Ectodermal cell (in vitro differentiated cells): ENCODE data around the gene ZNF445.
"Not testable (repeated sequence)": the region's sequence is repeated elsewhere in the genome, so short reads cannot be mapped to it uniquely, and the experiment has no call there.

ENCODE experiments used
- H3K27ac ChIP-seq: 2 replicates; pipeline ENCODE4 v1.7.0; 2013; ENCODE audit warnings: mild to moderate bottlenecking, low read depth, low read length; ENCODE audit not compliant: insufficient read depth, poor library complexity, severe bottlenecking
- H3K27me3 ChIP-seq: 2 replicates; pipeline ENCODE4 v1.7.0; 2013; ENCODE audit warnings: mild to moderate bottlenecking, low read length; ENCODE audit not compliant: insufficient read depth, control insufficient read depth, poor library complexity, severe bottlenecking
- H3K36me3 ChIP-seq: one replicate; pipeline ENCODE4 v1.7.0; 2013; ENCODE audit warnings: low read length; ENCODE audit not compliant: control insufficient read depth, insufficient read depth
- H3K4me1 ChIP-seq: one replicate; pipeline ENCODE4 v1.7.0; 2013; ENCODE audit warnings: low read length; ENCODE audit not compliant: control insufficient read depth, insufficient read depth
- H3K4me3 ChIP-seq: 2 replicates; pipeline ENCODE4 v1.7.0; 2013; ENCODE audit warnings: low read depth, low read length, control low read depth; ENCODE audit not compliant: insufficient read depth
- H3K9me3 ChIP-seq: 2 replicates; pipeline ENCODE4 v1.7.0; 2013; ENCODE audit warnings: mild to moderate bottlenecking, low read length, moderate library complexity; ENCODE audit not compliant: control insufficient read depth
- WGBS, 2 experiments: methylation state at CpG; one replicate each; pipeline ENCODE4 v1.1.7; 2013; ENCODE audit warnings: missing lambda C conversion rate in 2 of 2; 5-methylcytosine and 5-hydroxymethylcytosine counted together

Gene ZNF445

GRCh38 chr3:44478606-44479094 lies 1.2 kb upstream of the ZNF445 start:
- Histone ChIP-seq H3K4me3 (no peak overlapping the region), H3K36me3 (no peaks in the 10 kb centered on the region), H3K9me3 (no peaks in the 10 kb centered on the region), H3K27me3 (no peaks in the 10 kb centered on the region), H3K4me1 (no peaks in the 10 kb centered on the region), H3K27ac (no peak overlapping the region)
- WGBS, 2 experiments: 91 to 95% methylated on average over 2 of the region's 2 CpGs

DNA sequence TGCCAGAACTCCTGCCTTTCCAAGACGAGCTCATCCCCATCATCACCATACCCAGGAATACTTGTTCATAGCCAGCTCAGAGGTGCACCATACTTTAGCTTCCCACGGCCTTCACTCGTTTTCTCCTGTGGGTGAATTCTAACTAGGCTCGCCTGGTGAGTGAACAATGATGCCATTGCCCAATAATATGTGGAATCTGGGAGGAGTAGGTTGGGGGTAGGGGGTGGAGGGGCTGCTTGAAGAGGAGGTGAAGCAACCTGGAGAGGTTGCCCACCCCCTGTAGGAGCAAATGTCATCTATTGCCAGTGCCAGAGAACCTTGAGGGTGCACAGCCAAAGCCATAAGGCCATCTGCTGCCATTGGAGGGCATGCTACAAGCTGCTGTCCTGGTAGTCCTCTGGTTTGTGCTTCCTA lies 592 bp upstream of the ZNF445 start:
- Histone ChIP-seq H3K9me3 (no peaks in the 10 kb centered on the region), H3K4me1 (no peaks in the 10 kb centered on the region), H3K27me3 (no peaks in the 10 kb centered on the region), H3K27ac (no peak overlapping the region), H3K36me3 (no peaks in the 10 kb centered on the region), H3K4me3 (peak overlapping the region; percentile 75)
- 85% methylated on average over 4 of the region's 4 CpGs for WGBS, 2 experiments

- 0 to 13% methylated on average over 2 to 4 of the region's 5 CpGs for WGBS, 2 experiments
- no peak overlapping the region for H3K27ac ChIP-seq
Observed at GRCh38 chr3:44476963-44477311, 533 bp downstream of the ZNF445 start.

DNA sequence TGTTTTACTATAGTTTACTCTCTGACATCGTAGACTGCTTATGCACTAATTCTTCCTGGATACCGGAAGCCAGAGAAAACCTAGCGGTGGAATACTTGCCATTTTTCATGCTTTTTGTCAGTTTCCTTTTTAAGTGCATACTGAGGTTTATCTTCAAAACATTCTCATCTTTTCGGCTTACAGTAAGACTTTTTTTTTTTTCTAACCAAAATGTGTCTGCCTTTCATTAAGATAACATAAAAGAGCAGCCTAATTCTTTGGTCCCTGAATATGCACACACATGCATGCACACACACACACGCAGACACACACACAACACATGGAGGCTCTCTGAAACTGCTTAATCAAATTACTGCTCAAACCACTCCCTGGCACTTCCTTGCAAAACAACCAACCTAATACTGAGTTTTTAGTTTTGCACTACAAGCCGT lies 1.3 kb downstream of the ZNF445 start:
- 84 to 86% methylated on average over 6 of the region's 6 CpGs for WGBS, 2 experiments
- Histone ChIP-seq H3K36me3 (no peaks in the 10 kb centered on the region), H3K27me3 (no peaks in the 10 kb centered on the region), H3K4me3 (peak overlapping the region; percentile 75), H3K9me3 (no peaks in the 10 kb centered on the region), H3K4me1 (no peaks in the 10 kb centered on the region), H3K27ac (no peak overlapping the region)

More at GRCh38 chr3:44476963-44477311, 533 bp downstream of the ZNF445 start:
- Histone ChIP-seq H3K4me1 (no peaks in the 10 kb centered on the region), H3K36me3 (no peaks in the 10 kb centered on the region), H3K27me3 (no peaks in the 10 kb centered on the region), H3K4me3 (peak overlapping the region; percentile 75), H3K9me3 (no peaks in the 10 kb centered on the region)

DNA sequence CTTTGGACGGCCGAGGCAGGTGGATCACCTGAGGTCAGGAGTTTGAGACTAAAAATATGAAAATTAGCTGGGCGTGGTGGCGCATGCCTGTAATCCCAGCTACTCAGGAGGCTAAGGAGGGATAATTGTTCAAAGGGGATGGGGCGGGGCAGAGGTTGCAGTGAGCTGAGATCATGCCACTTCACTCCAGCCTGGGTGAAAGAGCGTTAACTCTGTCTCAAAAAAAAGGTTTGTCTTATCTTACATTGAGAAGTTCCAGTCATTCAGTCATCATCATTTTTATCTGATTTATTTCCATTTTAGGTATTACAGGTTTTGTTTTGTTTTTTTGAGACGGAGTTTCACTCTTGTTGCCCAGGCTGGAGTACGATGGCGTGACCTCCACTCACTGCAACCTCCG lies 2.6 kb downstream of the ZNF445 start:
- not testable (repeated sequence) for H3K27ac ChIP-seq, H3K9me3 ChIP-seq, H3K4me3 ChIP-seq, H3K36me3 ChIP-seq, H3K4me1 ChIP-seq, H3K27me3 ChIP-seq
- WGBS, 2 experiments: 95% methylated on average over 10 of the region's 10 CpGs

DNA sequence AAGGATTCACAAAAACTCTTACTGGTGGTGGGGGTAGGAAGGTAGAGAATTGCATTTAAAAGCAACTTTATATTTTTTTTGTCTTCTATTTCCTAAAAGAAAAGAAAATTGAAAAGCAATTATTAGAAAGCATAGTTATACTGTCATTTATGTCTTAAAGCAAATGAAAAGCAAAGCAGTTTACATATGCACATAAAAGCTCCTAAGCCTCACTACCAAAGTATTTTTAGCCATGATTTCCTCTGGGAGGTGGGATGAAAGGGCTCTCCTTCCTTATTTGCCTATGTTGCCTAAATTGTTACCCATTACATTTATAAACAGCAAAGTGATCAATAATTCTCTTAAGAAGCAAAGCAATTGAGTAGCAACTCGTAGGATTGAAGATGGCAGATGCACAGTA lies 7.0 kb downstream of the ZNF445 start:
- no peaks in the 10 kb centered on the region for H3K4me1 ChIP-seq
- H3K4me3 ChIP-seq: no peak overlapping the region
- H3K27ac ChIP-seq: no peak overlapping the region
- 93% methylated on average over 1 of the region's 1 CpG for WGBS, 2 experiments
- H3K27me3 ChIP-seq: no peaks in the 10 kb centered on the region
- H3K36me3 ChIP-seq: peaks cover 7% of the 10 kb centered on the region
- no peaks in the 10 kb centered on the region for H3K9me3 ChIP-seq

GRCh38 chr3:44469914-44470313 lies 7.6 kb downstream of the ZNF445 start:
- WGBS, 2 experiments: 72 to 74% methylated on average over 5 of the region's 5 CpGs
- Histone ChIP-seq H3K36me3 (peaks cover 7% of the 10 kb centered on the region), H3K27me3 (no peaks in the 10 kb centered on the region), H3K4me1 (no peaks in the 10 kb centered on the region), H3K27ac (no peak overlapping the region), H3K4me3 (no peak overlapping the region), H3K9me3 (no peaks in the 10 kb centered on the region)

GRCh38 chr3:44468572-44469520 lies 8.6 kb downstream of the ZNF445 start:
- H3K36me3 ChIP-seq: peaks cover 7% of the 10 kb centered on the region
- H3K27ac ChIP-seq: peak overlapping the region; percentile 16
- no peaks in the 10 kb centered on the region for H3K9me3 ChIP-seq
- H3K4me1 ChIP-seq: no peaks in the 10 kb centered on the region
- H3K27me3 ChIP-seq: no peaks in the 10 kb centered on the region
- WGBS, 2 experiments: 55% methylated on average over 9 to 10 of the region's 10 CpGs
- H3K4me3 ChIP-seq: no peak overlapping the region

DNA sequence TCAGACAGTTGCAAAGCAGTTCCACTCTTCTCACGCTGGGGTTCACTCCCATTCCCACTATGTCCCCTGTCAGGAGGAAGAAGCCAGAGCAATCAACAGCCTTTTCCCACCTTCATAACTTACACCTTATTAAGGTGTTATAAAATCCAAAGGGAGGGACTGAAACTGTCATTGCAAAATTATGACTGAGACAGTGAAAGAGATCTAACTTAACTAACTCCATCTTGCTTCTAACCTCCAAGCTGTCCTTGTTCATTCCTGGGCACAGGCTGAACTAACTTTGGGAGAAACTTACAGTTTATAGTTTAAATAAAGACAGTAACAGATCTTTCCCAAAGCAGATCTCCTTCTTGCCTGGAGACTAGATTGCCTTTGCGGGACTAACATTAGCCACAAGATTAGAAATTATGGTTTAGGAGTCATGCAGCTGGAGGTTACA lies 9.4 kb downstream of the ZNF445 start:
- not testable (repeated sequence) for H3K4me3 ChIP-seq, H3K4me1 ChIP-seq, H3K27me3 ChIP-seq, H3K36me3 ChIP-seq, H3K9me3 ChIP-seq, H3K27ac ChIP-seq
- WGBS, 2 experiments: 93 to 95% methylated on average over 2 of the region's 2 CpGs

DNA sequence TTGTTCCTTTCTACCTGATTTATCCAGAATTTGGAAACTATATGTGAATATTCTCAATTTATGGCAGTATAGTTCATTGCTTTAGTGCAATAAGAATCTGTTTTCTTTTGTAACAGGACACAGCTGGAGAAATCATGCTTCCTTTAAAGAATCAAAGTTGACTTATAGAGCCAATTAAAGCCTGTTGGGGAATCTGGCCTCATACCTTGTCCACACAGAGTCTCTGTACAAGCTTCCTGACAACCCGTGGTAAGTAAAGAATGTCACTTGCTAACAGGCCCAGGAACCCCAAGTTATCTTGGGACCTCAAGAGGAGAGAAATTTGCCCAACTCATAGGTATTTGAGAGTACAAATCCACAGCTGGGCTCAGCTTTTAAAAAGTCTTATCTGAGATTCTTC lies 10.2 kb downstream of the ZNF445 start:
- Histone ChIP-seq H3K27me3 (no peaks in the 10 kb centered on the region), H3K27ac (no peak overlapping the region), H3K9me3 (no peaks in the 10 kb centered on the region), H3K4me1 (no peaks in the 10 kb centered on the region), H3K4me3 (no peak overlapping the region), H3K36me3 (peaks cover 9% of the 10 kb centered on the region)
- 79 to 96% methylated on average over 1 of the region's 1 CpG for WGBS, 2 experiments
